Activated T-cell treated with anti-CD3 and anti-CD28 coated beads for 1 hour (primary cell): ENCODE data around the gene PHF24.
"Not testable (repeated sequence)": the region's sequence is repeated elsewhere in the genome, so short reads cannot be mapped to it uniquely, and the experiment has no call there.

Experiments
- DNase-seq: peaks from one replicate; pipeline ENCODE4 v3.0.0-alpha.2; 2020; ENCODE audit warnings: low read depth

The PHF24 gene

DNA sequence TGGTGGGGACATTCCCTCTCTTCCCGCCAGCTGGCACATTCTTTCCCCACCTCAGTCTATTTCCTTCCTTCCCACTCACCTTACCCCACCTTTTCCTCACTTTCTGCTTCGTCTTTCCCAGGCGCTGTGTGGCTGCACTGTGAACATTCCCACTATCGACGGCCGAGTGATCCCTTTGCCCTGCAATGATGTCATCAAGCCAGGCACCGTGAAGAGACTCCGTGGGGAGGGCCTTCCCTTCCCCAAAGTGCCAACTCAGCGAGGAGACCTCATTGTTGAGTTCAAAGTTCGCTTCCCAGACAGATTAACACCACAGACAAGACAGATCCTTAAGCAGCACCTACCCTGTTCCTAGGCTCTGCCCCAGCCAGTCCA is 38.8 kb downstream of the PHF24 start:
- no peak for DNase-seq

DNA sequence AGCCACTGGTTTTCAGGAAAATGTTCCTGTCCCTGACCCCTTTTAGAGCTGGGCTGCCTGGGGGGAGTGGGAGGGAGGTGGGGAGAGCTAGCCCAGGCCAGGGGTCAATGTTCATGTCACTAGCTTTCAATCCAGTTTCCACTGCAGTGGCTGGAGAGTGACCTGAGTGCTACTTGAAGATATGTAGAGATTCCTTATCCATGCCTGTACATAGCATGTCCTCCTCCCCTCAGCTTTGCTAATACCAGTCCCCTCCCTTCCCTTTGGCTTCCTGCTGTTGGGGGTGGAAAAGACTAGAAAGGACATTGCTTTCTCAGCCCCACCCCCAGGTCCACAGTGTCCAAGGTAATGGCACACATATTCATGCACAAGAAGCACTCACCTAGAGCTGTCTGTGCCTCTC is 39.3 kb downstream of the PHF24 start:
- DNase-seq: no peak

GRCh38 chr9:34998266-34998665 is 40.2 kb downstream of the PHF24 start:
- no peak for DNase-seq

GRCh38 chr9:34999576-34999975 is 41.5 kb downstream of the PHF24 start:
- no peak for DNase-seq

DNA sequence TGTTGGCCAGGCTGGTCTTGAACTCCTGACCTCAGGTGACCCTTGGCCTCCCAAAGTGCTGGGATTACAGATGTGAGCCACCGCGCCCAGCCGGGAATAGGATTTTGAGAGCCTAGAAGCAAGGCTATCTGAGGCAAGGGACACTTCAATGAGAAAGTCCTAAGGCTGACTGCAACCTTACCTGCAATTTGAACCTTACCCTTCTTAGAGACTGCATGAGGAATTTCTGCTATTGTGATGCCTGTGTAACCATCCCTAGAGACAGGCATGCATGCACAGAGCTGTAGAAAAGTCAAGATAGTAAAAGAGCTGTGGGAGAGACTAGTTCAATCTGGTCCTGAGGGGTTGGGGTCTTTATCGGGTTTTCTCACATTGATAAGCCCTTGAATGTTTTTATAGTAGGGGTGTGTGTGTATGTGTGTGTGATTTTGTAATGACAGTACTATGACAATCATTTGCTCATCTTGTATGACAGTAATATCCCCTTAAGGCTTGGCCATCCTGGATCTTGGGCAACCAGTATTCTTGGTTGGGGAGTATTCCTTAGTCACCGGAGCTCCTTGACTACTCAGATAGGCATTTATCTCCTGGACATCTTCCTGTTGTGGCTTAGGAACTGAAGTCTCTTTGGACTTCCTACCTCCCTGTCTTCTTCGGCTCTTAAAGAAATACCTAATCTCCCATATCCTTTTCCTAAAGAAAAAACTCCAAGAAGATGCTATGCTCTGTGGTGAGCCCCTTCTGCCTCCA is 42.6 kb downstream of the PHF24 start:
- no peak for DNase-seq

GRCh38 chr9:35001285-35001677 is 43.2 kb downstream of the PHF24 start:
- DNase-seq: no peak

DNA sequence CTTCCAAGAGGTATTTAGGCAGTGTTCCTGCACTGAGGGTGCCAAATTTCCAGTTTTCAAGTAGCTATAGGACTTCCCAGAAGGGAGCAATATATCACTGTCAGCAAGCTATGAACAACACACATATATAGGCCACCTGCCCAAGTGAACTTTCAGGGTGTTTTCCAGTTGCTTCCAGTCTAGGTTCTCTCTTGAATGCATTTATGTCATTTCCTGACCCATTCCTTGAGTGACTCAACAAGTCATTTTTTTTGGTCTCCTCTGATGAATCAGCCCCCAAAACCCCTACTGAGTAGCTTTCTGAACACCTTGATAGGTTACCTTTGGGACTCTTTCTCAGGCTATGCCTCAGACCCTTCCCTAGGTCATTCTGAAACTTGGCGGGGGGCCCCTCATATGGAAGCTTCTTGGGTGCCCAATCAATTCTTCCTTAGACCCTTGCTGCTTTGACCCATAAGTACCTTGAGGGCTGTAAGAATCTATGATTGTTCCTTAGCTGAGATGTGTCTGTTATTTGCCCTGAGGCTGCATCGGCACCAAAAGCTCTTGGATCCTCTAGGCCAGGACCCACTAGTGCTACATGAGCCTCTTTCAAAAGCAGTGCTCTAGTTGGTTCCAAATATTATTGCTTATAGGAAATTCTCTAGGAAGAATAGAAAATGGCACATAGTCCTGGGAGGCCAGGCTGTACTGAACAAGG is 43.9 kb downstream of the PHF24 start:
- no peak for DNase-seq

GRCh38 chr9:35002623-35003022 is 44.5 kb downstream of the PHF24 start:
- DNase-seq: no peak

- not testable (repeated sequence) for DNase-seq
These were observed 46.2 kb downstream of the PHF24 start for GRCh38 chr9:35004299-35004698.

- no peak for DNase-seq
These were observed 52.4 kb downstream of the PHF24 start for GRCh38 chr9:35010351-35010958.

DNA sequence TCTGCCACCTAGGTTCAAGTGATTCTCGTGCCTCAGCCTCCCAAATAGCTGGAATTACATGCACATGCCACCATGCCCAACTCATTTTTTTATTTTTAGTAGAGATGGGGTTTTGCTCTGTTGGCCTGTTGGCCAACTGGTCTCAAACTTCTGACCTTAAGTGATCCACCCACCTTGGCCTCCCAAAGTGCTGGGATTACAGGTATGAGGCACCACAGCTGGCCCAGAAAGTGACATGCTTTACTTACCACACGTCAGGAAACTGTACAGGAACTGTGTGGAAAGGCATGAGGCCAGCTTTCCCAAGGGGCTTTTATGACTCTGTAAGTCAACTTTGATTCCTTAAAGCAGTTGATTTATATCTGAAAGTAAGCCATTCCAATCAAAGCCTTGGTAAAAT is 56.4 kb downstream of the PHF24 start:
- DNase-seq: no peak

- DNase-seq: not testable (repeated sequence)
These were observed 65.4 kb downstream of the PHF24 start for GRCh38 chr9:35023443-35023842.

DNA sequence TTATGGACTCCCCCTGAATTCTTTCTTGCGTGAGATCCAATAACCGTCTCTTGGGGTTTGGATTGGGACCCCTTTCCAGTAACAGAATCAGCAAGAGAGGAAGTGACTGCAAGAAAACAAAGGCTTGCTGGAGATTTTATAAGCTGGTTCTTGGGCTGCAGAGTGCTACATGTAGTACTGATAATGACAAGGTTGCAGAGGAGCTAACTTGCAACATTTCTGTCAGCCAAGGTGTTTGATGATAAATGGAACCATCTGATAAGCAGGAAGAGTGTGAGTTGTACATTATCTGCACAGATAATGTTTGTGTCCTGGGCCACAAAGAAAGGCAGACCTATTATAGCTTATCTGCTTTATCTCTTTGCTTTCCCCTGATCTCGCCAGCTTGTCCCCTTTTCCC is 68.6 kb downstream of the PHF24 start:
- no peak for DNase-seq

DNA sequence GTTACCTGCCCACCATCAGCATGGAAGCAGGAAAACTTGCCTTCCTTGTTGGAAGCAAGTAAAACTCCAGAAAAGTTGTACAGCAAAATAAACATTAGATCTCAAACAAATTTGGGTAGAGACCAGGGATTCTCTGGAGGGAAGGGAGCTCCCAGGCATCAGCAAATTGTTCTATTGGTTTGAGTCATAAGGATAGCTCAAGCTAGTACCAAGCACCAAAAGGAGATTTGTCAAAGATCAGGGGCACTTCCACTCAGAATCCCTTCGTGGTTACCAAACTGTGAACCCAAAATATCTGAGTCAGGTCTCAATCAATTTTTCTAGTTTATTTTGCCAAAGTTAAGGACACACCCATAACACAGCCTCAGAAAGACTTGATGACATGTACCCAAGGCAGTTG is 69.3 kb downstream of the PHF24 start:
- DNase-seq: no peak

- no peak for DNase-seq
These were observed 69.8 kb downstream of the PHF24 start for GRCh38 chr9:35027860-35028259.

DNA sequence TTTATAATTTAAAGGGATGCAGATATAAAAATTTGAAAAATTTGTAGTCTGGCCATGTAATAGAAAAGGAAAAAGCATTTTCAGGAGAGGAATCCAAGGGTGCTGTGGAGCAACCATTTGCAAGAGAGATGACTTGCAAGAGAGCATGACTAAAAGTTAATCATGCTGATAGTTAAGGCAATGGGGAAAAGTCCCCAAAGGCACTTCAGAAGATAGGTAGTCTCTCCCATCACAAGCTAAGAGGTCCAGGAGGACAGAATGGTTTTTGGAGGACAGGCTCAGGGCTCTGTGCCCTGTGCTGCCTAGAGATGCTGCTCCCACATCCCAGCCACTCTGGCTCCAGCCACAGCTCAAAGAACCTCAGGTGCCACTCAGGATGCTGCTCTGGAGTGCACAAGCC is 70.3 kb downstream of the PHF24 start:
- DNase-seq: no peak

DNA sequence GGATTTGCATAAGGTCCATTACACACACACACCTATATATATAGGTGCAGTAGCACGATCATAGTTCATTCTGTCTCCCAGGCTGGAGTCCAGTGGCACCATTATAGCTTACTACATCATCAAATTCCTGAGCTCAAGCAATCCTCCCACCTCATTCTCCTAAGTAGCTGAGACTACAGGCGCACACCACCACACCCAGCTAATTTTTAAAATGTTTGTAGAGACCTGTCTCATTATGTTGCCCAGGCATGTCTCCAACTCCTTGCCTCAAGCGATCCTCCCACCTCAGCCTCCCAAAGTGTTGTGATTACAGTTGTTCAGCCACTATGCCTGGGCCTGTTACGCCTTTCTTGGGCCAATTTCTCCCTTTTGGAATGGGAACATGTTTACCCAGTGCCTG is 71.2 kb downstream of the PHF24 start:
- DNase-seq: no peak

DNA sequence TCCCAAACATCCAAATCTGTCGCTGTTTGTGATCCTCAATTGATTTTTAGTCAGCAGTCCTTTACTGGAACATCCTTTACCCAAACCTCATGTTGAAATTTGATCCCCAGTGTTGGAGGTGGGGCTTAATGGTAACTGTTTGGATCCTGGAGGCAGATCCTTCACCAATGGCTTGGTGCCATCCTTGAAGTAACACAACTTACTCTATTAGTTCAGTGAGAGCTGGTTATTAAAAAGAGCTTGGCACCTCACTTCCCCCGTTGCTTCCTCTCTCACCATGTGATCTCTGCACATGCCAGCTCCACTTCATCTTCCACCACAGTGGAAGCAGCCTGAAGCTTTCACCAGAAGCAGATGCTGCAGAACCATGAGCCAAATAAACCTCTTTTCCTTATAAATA is 71.8 kb downstream of the PHF24 start:
- no peak for DNase-seq
